Testis (tissue), 3 donors: ENCODE measurements around the gene ITCH. TPM values are rescaled to one million over a fixed set of nuclear protein-coding genes. Genes with fewer than 3 reads are reported as not detected.
"Not testable (repeated sequence)": the region's sequence is repeated elsewhere in the genome, so short reads cannot be mapped to it uniquely, and the experiment has no call there.

Source experiments
- DNase-seq: peaks from one replicate; pipeline ENCODE4 v3.0.0-alpha.2; 2019
- H3K27ac ChIP-seq, 2 donors: fragments of 200-600 bp; sonication (generic); one replicate each; pipeline ENCODE4 v1.5.1; 2019
- H3K27me3 ChIP-seq: fragments of 200-600 bp; sonication (generic); one replicate; pipeline ENCODE4 v1.5.1; 2019
- H3K36me3 ChIP-seq: fragments of 200-600 bp; sonication (generic); one replicate; pipeline ENCODE4 v1.5.1; 2017; ENCODE audit warnings: low read depth; ENCODE audit errors: missing control alignments
- H3K4me1 ChIP-seq: fragments of 200-600 bp; sonication (generic); one replicate; pipeline ENCODE4 v1.5.1; 2019
- H3K4me3 ChIP-seq, 2 donors: fragments of 200-600 bp; sonication (generic); one replicate each; pipeline ENCODE4 v1.5.1; 2017 to 2019
- H3K9me3 ChIP-seq: fragments of 200-600 bp; sonication (generic); one replicate; pipeline ENCODE4 v1.5.1; 2017
- CTCF ChIP-seq, 3 experiments: fragments of 450-650 bp in 2 of 3; fragments of 200-600 bp in 1 of 3; sonication (generic) in 1 of 3; IDR thresholded peaks; one replicate each; pipeline ENCODE4 v1.5.1; 2016 to 2019; ENCODE audit warnings: antibody characterized with exemption in 3 of 3, mild to moderate bottlenecking in 2 of 3, moderate library complexity in 1 of 3
- POLR2A ChIP-seq: fragments of 450-650 bp; IDR thresholded peaks from one replicate; pipeline ENCODE4 v1.6.1; 2017; ENCODE audit warnings: antibody characterized with exemption, mild to moderate bottlenecking, moderate library complexity
- WGBS, 2 donors: methylation state at CpG; one replicate each; pipeline ENCODE4 v1.1.5; 2018; 5-methylcytosine and 5-hydroxymethylcytosine counted together
- intact Hi-C: fragments of 100-400 bp; cut with DNase I; formaldehyde crosslinking; loops from one replicate; pipeline ENCODE4 v1.15.1; 2023; ENCODE audit warnings: low total_unique reads
- polyA plus RNA-seq: library from polyadenylated mRNA; stranded (reverse); fragments of 350-450 nt; fragmentation: Illumina TruSeq; extraction: RNeasy Lipid Tissue Mini Kit (QIAGEN cat#74804); gene quantifications from one replicate; pipeline ENCODE4 v1.2.3, GENCODE V29; 2014; ENCODE audit warnings: low read depth, low replicate concordance; ENCODE audit not compliant: insufficient read depth
- total RNA-seq, 2 donors: library from RNA; depleted of rRNA; stranded (reverse); fragments of >200 nt; gene quantifications; one replicate each; pipeline ENCODE4 v1.2.3, GENCODE V29; 2016

Gene ITCH
- total and polyA plus RNA-seq, 3 donors from 2014 or later, result 75.4 to 107 (median 88.1) TPM

GRCh38 chr20:34491932-34492509 lies 128.9 kb downstream of the ITCH start:
- 82 to 84% methylated on average over 4 of the region's 4 CpGs for WGBS, 2 donors
- H3K4me1 ChIP-seq, result no peaks in the 10 kb centered on the region
- H3K4me3 ChIP-seq, result no peak overlapping the region
- no peaks in the 10 kb centered on the region for H3K36me3 ChIP-seq
- no peak for DNase-seq
- H3K9me3 ChIP-seq, result no peaks in the 10 kb centered on the region
- H3K27ac ChIP-seq, result no peak overlapping the region
- intact Hi-C loops, result no loop called here
- no peaks in the 10 kb centered on the region for H3K27me3 ChIP-seq
- no peak for TF ChIP-seq POLR2A
- TF ChIP-seq CTCF (IDR thresholded peaks at IDR 0.05), result no peak

GRCh38 chr20:34493646-34494045 lies 130.6 kb downstream of the ITCH start:
- intact Hi-C loops, result no loop called here
- H3K4me1 ChIP-seq, result no peaks in the 10 kb centered on the region
- H3K4me3 ChIP-seq, result no peak overlapping the region
- H3K9me3 ChIP-seq, result no peaks in the 10 kb centered on the region
- TF ChIP-seq CTCF (IDR thresholded peaks at IDR 0.05), result no peak
- no peak for TF ChIP-seq POLR2A
- no peaks in the 10 kb centered on the region for H3K36me3 ChIP-seq
- H3K27ac ChIP-seq, result no peak overlapping the region
- no peaks in the 10 kb centered on the region for H3K27me3 ChIP-seq
- 86 to 88% methylated on average over 4 of the region's 4 CpGs for WGBS, 2 donors
- no peak for DNase-seq

GRCh38 chr20:34495307-34495706 lies 132.2 kb downstream of the ITCH start:
- no peaks in the 10 kb centered on the region for H3K4me1 ChIP-seq
- TF ChIP-seq POLR2A (no peak), CTCF (IDR thresholded peaks at IDR 0.05) (no peak)
- intact Hi-C loops, result no loop called here
- no peaks in the 10 kb centered on the region for H3K9me3 ChIP-seq
- no peaks in the 10 kb centered on the region for H3K36me3 ChIP-seq
- no peak for DNase-seq
- WGBS, 2 donors, result 94 to 95% methylated on average over 7 of the region's 7 CpGs
- H3K27ac ChIP-seq, result no peak overlapping the region
- no peak overlapping the region for H3K4me3 ChIP-seq
- H3K27me3 ChIP-seq, result no peaks in the 10 kb centered on the region

GRCh38 chr20:34495916-34496315 lies 132.8 kb downstream of the ITCH start:
- TF ChIP-seq POLR2A (no peak), CTCF (IDR thresholded peaks at IDR 0.05) (no peak)
- 100% methylated on average over 1 of the region's 1 CpG for WGBS, 2 donors

GRCh38 chr20:34497596-34497995 lies 134.5 kb downstream of the ITCH start:
- H3K9me3 ChIP-seq, H3K27me3 ChIP-seq, H3K4me3 ChIP-seq, H3K4me1 ChIP-seq, H3K36me3 ChIP-seq, DNase-seq, intact Hi-C loops, H3K27ac ChIP-seq: not testable (repeated sequence)
- WGBS, 2 donors, result 97 to 99% methylated on average over 6 of the region's 6 CpGs

More at GRCh38 chr20:34495916-34496315, 132.8 kb downstream of the ITCH start:
- H3K4me3 ChIP-seq, result no peak overlapping the region
- no peaks in the 10 kb centered on the region for H3K27me3 ChIP-seq
- H3K36me3 ChIP-seq, result no peaks in the 10 kb centered on the region
- DNase-seq, result no peak
- no peaks in the 10 kb centered on the region for H3K4me1 ChIP-seq
- H3K9me3 ChIP-seq, result no peaks in the 10 kb centered on the region
- H3K27ac ChIP-seq, result no peak overlapping the region
- intact Hi-C loops, result no loop called here
